Osteoblast (primary cell): ENCODE data around the gene ADAMTS18. TPM values are rescaled to one million over a fixed set of nuclear protein-coding genes. Genes with fewer than 3 reads are reported as not detected.

ENCODE experiments used
- DNase-seq: peaks from one replicate; pipeline ENCODE4 v3.0.0; 2011; ENCODE audit warnings: low spot score, mixed read lengths; ENCODE audit not compliant: insufficient read length; ENCODE audit errors: missing footprints
- H2AFZ ChIP-seq: 2 replicates; pipeline ENCODE4 v1.6.0; 2011; ENCODE audit warnings: mild to moderate bottlenecking, low read length
- H3K27ac ChIP-seq: 2 replicates; pipeline ENCODE4 v1.5.1; 2011; ENCODE audit warnings: mild to moderate bottlenecking, low read depth, low read length, moderate library complexity
- H3K27me3 ChIP-seq: 2 replicates; pipeline ENCODE4 v1.6.0; 2012; ENCODE audit warnings: mild to moderate bottlenecking, control low read depth, inconsistent platforms, low read length, moderate library complexity; ENCODE audit not compliant: insufficient read depth
- H3K36me3 ChIP-seq: 2 replicates; pipeline ENCODE4 v1.5.1; 2011; ENCODE audit warnings: mild to moderate bottlenecking, low read length, control low read depth, moderate library complexity; ENCODE audit not compliant: insufficient read depth
- H3K4me1 ChIP-seq: 2 replicates; pipeline ENCODE4 v1.5.1; 2011; ENCODE audit warnings: mild to moderate bottlenecking, low read length, control low read depth, moderate library complexity; ENCODE audit not compliant: insufficient read depth
- H3K4me2 ChIP-seq: 2 replicates; pipeline ENCODE4 v1.6.0; 2011; ENCODE audit warnings: mild to moderate bottlenecking, low read length; ENCODE audit not compliant: insufficient read depth
- H3K4me3 ChIP-seq: fragments of 200-600 bp; sonication (generic); 3 replicates; pipeline ENCODE4 v1.5.1; 2012; ENCODE audit warnings: mild to moderate bottlenecking, low read length, inconsistent platforms; ENCODE audit not compliant: insufficient read depth
- H3K79me2 ChIP-seq: 2 replicates; pipeline ENCODE4 v1.6.0; 2012; ENCODE audit warnings: mild to moderate bottlenecking, low read length, control low read depth, inconsistent platforms; ENCODE audit not compliant: insufficient read depth
- H3K9me3 ChIP-seq: 2 replicates; pipeline ENCODE4 v1.5.1; 2011; ENCODE audit warnings: low read depth, low read length, control low read depth
- H4K20me1 ChIP-seq: 2 replicates; pipeline ENCODE4 v1.6.0; 2012; ENCODE audit warnings: mild to moderate bottlenecking, low read length, control low read depth; ENCODE audit not compliant: insufficient read depth
- total RNA-seq: library from RNA; depleted of rRNA; stranded (reverse); fragments of >200 nt; gene quantifications from 2 replicates; pipeline ENCODE4 v1.2.3, GENCODE V29; 2012
- TF ChIP-seq, protein P1 (sequence below): IDR thresholded peaks from 2 replicates; pipeline ENCODE4 v1.5.1; 2011; ENCODE audit warnings: mild to moderate bottlenecking, low read depth, low read length, moderate library complexity; ENCODE audit errors: extremely low read depth

The ADAMTS18 gene
- total RNA-seq, 1 donor, result not detected

DNA sequence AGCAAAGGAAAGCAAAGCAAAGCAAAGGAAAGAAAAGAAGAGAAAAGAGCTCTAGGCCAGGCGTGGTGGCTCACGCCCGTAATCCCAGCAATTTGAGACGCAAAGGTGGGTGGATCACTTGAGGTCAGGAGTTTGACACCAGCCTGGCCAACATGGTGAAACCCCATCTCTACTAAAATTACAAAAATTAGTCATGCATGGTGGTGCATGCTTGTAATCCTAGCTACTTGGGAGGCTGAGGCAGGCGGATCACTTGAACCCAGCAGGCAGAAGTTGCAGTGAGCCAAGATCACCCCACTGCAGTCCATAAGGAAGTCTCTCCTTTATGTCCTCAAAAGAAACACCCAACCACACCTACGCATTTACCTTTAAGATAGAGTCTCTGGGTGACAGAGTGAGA is 70.1 kb downstream of the ADAMTS18 start:
- Histone ChIP-seq H3K27ac (no peak overlapping the region), H3K4me3 (no peak overlapping the region), H2AFZ (no peak overlapping the region), H3K27me3 (no peaks in the 10 kb centered on the region), H3K79me2 (no peaks in the 10 kb centered on the region), H3K36me3 (no peaks in the 10 kb centered on the region), H3K9me3 (no peaks in the 10 kb centered on the region), H3K4me2 (no peak overlapping the region), H3K4me1 (no peaks in the 10 kb centered on the region), H4K20me1 (no peaks in the 10 kb centered on the region)
- TF ChIP-seq, protein P1, sequence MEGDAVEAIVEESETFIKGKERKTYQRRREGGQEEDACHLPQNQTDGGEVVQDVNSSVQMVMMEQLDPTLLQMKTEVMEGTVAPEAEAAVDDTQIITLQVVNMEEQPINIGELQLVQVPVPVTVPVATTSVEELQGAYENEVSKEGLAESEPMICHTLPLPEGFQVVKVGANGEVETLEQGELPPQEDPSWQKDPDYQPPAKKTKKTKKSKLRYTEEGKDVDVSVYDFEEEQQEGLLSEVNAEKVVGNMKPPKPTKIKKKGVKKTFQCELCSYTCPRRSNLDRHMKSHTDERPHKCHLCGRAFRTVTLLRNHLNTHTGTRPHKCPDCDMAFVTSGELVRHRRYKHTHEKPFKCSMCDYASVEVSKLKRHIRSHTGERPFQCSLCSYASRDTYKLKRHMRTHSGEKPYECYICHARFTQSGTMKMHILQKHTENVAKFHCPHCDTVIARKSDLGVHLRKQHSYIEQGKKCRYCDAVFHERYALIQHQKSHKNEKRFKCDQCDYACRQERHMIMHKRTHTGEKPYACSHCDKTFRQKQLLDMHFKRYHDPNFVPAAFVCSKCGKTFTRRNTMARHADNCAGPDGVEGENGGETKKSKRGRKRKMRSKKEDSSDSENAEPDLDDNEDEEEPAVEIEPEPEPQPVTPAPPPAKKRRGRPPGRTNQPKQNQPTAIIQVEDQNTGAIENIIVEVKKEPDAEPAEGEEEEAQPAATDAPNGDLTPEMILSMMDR, result no peak
- no peak for DNase-seq

DNA sequence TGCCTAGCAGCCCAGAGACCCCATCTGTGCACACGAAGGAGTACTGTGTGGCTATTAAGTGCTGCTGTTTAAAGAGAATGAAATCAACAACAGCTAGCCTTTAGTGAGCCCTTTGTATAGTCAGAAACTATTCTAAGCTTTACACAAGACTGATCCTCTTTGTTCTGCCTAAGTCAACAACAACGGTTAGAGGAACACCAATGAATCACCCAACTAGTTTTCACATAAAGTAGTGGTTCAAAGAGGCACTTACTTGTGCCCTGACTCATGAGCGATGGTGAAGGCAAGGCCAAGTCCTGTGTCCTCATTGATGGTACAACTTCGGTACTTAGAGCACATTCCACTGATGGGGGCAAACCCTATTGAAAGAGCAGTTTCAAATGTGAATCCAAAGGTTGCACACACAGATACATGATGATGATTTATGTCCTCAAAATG is 75.8 kb downstream of the ADAMTS18 start:
- no peaks in the 10 kb centered on the region for H3K79me2 ChIP-seq
- H4K20me1 ChIP-seq, result no peaks in the 10 kb centered on the region
- peak overlapping the region; percentile 40 for H2AFZ ChIP-seq
- no peaks in the 10 kb centered on the region for H3K9me3 ChIP-seq
- peak; percentile 92 for DNase-seq
- H3K4me2 ChIP-seq, result peak overlapping the region; percentile 53
- H3K36me3 ChIP-seq, result no peaks in the 10 kb centered on the region
- H3K27me3 ChIP-seq, result no peaks in the 10 kb centered on the region
- TF ChIP-seq, protein P1, result no peak
- H3K4me1 ChIP-seq, result peaks cover 8% of the 10 kb centered on the region
- H3K4me3 ChIP-seq, result no peak overlapping the region
- H3K27ac ChIP-seq, result no peak overlapping the region

DNA sequence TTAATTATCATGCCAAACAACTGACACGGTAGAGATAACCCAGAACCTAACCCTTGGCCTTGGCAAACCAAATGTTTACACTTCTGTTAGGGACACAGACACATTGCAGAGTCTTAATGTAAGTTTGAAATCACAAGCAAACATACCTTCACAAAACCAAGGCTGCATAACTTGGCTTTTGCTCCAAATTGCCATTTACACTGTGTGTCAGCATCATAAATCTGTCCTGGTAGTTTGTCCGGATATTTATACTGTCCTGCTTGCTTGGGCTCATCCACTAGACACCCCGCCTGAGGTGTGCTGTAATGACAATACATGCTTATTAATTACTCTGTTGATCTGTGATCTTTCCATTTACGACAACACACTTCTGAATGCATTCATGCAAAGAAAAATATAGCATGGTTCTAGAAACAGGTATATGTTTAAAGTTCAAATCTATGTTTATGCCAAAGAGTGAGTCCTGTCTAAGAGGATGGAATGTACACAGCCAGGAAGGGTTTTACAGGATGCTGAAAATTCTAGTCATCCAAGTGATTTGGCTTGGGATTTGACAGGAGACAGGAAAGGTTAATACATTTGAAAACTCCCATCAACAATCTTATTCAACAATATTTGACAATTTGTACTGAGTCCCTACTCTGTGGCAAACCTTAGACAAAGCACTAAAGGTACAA is 81.1 kb downstream of the ADAMTS18 start:
- Histone ChIP-seq H3K27ac (no peak overlapping the region), H3K4me3 (no peak overlapping the region), H3K79me2 (no peaks in the 10 kb centered on the region), H3K36me3 (no peaks in the 10 kb centered on the region), H4K20me1 (no peaks in the 10 kb centered on the region), H3K4me2 (no peak overlapping the region), H3K4me1 (peaks cover 2% of the 10 kb centered on the region), H3K27me3 (no peaks in the 10 kb centered on the region), H3K9me3 (no peaks in the 10 kb centered on the region), H2AFZ (no peak overlapping the region)
- TF ChIP-seq, protein P1, result no peak
- DNase-seq, result no peak

DNA sequence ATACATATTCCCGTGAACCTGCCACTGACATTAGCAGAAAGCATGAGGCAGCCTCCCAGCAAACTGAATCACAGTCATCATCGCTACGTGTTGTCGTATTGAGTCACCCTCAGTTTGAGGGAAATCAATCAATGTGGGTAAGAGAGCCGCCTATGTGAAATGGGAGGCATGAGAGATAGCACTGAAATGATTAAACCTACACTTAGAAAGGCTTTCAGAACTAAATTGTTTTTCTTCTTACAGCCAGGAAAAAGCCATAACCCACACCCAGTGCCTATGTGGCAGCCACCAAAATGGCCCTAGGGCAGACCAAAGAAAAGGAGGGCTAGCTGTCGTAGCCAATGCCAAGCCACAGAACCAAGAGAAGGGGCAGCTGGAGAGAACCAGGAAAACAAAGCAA is 90.5 kb downstream of the ADAMTS18 start:
- peak overlapping the region; percentile 63 for H3K4me2 ChIP-seq

More for the DNA sequence above, 90.5 kb downstream of the ADAMTS18 start:
- Histone ChIP-seq H3K36me3 (no peaks in the 10 kb centered on the region), H3K79me2 (no peaks in the 10 kb centered on the region), H4K20me1 (no peaks in the 10 kb centered on the region), H3K4me3 (peak overlapping the region; percentile 48), H3K27ac (peak overlapping the region; percentile 70), H3K4me1 (peaks cover 9% of the 10 kb centered on the region), H3K9me3 (no peaks in the 10 kb centered on the region), H2AFZ (peak overlapping the region; percentile 79), H3K27me3 (no peaks in the 10 kb centered on the region)
- DNase-seq, result no peak
- TF ChIP-seq, protein P1, result no peak
